IPS-18a (cell line): ENCODE measurements around the gene DNAH11.
"Not testable (repeated sequence)": the region's sequence is repeated elsewhere in the genome, so short reads cannot be mapped to it uniquely, and the experiment has no call there.

Experiments used
- H3K27ac ChIP-seq: one replicate; pipeline ENCODE4 v1.5.1; 2013; ENCODE audit warnings: low read length
- H3K27me3 ChIP-seq: one replicate; pipeline ENCODE4 v1.6.1; 2013; ENCODE audit warnings: mild to moderate bottlenecking, low read length; ENCODE audit not compliant: control insufficient read depth, insufficient read depth
- H3K36me3 ChIP-seq: one replicate; pipeline ENCODE4 v1.6.1; 2013; ENCODE audit warnings: low read depth, low read length; ENCODE audit not compliant: control insufficient read depth
- H3K4me1 ChIP-seq: one replicate; pipeline ENCODE4 v1.6.1; 2013; ENCODE audit warnings: low read depth, low read length; ENCODE audit not compliant: control insufficient read depth
- H3K4me3 ChIP-seq: one replicate; pipeline ENCODE4 v1.5.1; 2013; ENCODE audit warnings: low read length
- H3K9ac ChIP-seq: one replicate; pipeline ENCODE4 v1.6.1; 2013; ENCODE audit warnings: mild to moderate bottlenecking, low read length, moderate library complexity
- H3K9me3 ChIP-seq: one replicate; pipeline ENCODE4 v1.6.1; 2013; ENCODE audit warnings: low read depth, low read length; ENCODE audit not compliant: control insufficient read depth

The DNAH11 gene

DNA sequence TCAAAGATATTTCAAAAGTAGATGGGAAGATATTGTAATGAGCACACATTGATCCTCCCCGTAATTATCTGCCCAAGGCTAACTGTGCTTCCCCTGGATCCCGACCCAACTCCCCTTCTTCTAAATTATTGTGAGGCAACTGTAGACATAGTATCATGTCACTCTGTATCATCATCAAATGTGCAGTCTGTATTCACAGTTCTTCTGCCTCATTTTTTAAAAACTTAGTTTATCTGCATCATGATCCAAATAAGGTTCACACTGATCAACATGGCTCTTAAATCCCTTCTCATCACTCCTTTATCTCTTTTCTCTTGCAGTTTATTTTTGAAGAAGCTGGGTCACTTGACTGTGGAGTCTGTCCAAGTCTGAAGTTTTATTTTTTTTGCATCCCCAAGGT is 375.4 kb downstream of the DNAH11 start:
- H3K27me3 ChIP-seq, result no peaks in the 10 kb centered on the region
- H3K4me1 ChIP-seq, result peaks cover 25% of the 10 kb centered on the region
- H3K27ac ChIP-seq, result no peak overlapping the region
- H3K4me3 ChIP-seq, result no peak overlapping the region
- no peaks in the 10 kb centered on the region for H3K9me3 ChIP-seq
- peaks cover 23% of the 10 kb centered on the region for H3K36me3 ChIP-seq
- no peak overlapping the region for H3K9ac ChIP-seq

DNA sequence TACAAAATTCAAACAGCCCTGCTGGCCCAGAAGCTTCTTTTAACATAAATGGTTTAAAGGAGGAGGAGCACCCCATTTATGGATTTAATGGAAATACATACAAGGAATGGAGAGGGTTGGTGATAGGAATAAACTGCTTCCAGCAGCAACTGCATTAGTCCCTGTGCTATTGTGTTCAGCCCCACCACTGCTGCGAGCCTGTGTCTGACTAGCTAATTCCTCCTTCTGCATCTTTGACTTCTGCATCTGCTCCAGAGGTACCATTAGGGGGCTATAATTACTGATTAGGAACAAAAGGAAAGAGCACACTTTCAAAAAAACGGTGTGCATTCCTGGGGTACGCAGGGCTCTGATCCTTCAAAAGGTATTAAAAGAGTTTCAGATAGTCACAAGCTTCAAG is 378.1 kb downstream of the DNAH11 start:
- H3K4me3 ChIP-seq, result no peak overlapping the region
- no peaks in the 10 kb centered on the region for H3K27me3 ChIP-seq
- peaks cover 46% of the 10 kb centered on the region for H3K4me1 ChIP-seq
- H3K27ac ChIP-seq, result no peak overlapping the region
- H3K9me3 ChIP-seq, result no peaks in the 10 kb centered on the region
- peaks cover 3% of the 10 kb centered on the region for H3K36me3 ChIP-seq
- no peak overlapping the region for H3K9ac ChIP-seq

DNA sequence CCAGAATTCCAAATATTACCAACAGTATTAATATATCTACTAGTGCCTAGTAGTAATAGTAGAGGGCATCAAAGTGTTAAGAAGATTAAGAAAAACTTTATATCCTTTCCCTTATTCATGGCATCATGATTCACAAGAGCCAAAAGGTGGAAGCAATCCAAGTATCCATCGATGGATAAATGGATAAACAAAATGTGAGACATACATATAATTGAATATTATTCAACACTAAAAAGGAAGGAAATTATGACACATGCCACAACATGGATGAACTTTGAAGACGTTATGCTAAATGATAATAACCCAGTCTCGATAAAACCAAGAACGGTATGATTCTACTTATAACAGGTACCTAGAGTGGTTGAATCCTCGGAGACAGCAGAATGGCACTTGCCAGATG is 379.8 kb downstream of the DNAH11 start:
- no peak overlapping the region for H3K9ac ChIP-seq
- H3K4me1 ChIP-seq, result peaks cover 46% of the 10 kb centered on the region
- no peaks in the 10 kb centered on the region for H3K9me3 ChIP-seq
- no peaks in the 10 kb centered on the region for H3K36me3 ChIP-seq
- no peak overlapping the region for H3K4me3 ChIP-seq
- no peaks in the 10 kb centered on the region for H3K27me3 ChIP-seq
- H3K27ac ChIP-seq, result no peak overlapping the region

DNA sequence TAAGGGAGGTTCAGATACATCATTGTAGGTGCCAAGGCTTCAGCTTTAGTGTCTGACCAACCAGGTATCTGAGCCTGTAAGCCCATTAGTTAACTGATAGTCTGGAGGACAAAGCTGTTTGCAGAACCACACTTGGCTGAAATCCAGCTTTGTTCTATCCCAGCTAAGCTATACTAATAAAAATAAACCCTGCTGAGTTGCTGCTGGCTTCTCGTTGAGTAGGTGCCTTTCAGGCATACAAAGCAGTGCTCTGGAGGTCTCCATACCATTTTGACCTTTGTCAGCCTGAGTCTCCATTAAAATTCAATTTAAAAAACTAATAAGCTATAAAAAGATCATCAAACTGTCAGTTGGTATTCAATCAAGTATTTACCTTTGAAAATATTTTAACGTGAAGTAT is 380.8 kb downstream of the DNAH11 start:
- H3K9ac ChIP-seq, result no peak overlapping the region
- H3K9me3 ChIP-seq, result no peaks in the 10 kb centered on the region
- H3K4me1 ChIP-seq, result peaks cover 49% of the 10 kb centered on the region
- H3K36me3 ChIP-seq, result no peaks in the 10 kb centered on the region
- no peak overlapping the region for H3K4me3 ChIP-seq
- H3K27ac ChIP-seq, result no peak overlapping the region
- H3K27me3 ChIP-seq, result no peaks in the 10 kb centered on the region

DNA sequence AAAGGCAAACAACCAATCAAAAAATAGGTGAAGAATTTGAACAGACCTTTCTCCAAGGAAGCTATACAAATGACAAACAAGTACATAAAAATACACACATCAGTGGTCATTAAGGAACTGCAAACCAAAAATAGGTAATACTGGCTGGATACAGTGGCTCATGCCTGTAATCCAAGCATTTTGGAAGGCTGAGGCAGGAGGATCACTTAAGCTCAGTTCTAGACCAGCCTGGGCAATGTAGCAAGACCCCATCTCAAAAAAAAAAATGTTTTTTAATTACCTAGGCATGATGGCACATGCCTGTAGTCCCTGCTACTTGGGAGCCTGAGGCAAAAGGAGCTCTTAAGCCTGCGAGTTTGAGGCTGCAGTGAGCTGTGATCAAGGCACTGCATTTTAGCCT is 383.6 kb downstream of the DNAH11 start:
- Histone ChIP-seq H3K27me3 (no peaks in the 10 kb centered on the region), H3K4me1 (peaks cover 38% of the 10 kb centered on the region), H3K27ac (no peak overlapping the region), H3K4me3 (no peak overlapping the region), H3K9me3 (no peaks in the 10 kb centered on the region), H3K9ac (no peak overlapping the region), H3K36me3 (no peaks in the 10 kb centered on the region)

DNA sequence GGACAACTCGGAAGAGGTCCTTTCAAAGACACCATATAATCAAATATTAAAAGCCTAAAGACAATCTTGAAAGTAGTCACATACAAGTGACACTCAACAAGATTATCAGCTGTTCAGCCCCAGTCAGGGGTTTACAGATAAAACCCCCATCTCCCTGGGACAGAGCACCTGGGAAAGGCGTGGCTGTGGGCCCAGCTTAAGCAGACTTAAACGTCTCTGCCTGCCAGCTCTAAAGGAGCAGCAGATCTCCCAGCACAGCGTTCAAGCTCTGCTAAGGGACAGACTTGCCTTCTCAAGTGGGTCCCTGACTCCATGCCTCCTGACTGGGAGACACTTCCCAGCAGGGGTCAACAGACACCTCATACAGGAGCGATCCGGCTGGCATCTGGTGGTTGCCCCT is 384.9 kb downstream of the DNAH11 start:
- H3K27me3 ChIP-seq, result no peaks in the 10 kb centered on the region
- H3K9me3 ChIP-seq, result no peaks in the 10 kb centered on the region
- peaks cover 29% of the 10 kb centered on the region for H3K4me1 ChIP-seq
- no peak overlapping the region for H3K9ac ChIP-seq
- H3K4me3 ChIP-seq, result no peak overlapping the region
- H3K27ac ChIP-seq, result no peak overlapping the region
- H3K36me3 ChIP-seq, result no peaks in the 10 kb centered on the region

DNA sequence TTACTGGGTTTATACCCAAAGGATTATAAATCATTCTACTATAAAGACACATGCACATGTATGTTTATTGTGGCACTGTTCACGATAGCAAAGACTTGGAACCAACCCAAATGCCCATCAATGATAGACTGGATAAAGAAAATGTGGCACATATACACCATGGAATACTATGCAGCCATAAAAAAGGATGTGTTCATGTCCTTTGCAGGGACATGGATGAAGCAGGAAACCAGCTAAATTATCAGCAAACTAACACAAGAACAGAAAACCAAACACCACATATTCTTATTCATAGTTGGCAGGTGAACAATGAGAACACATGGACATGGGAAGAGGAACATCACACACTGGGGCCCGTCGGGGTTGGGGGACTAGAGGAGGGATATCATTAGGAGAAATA is 390.5 kb downstream of the DNAH11 start:
- not testable (repeated sequence) for H3K4me3 ChIP-seq, H3K27ac ChIP-seq, H3K9ac ChIP-seq, H3K27me3 ChIP-seq, H3K9me3 ChIP-seq, H3K4me1 ChIP-seq, H3K36me3 ChIP-seq

DNA sequence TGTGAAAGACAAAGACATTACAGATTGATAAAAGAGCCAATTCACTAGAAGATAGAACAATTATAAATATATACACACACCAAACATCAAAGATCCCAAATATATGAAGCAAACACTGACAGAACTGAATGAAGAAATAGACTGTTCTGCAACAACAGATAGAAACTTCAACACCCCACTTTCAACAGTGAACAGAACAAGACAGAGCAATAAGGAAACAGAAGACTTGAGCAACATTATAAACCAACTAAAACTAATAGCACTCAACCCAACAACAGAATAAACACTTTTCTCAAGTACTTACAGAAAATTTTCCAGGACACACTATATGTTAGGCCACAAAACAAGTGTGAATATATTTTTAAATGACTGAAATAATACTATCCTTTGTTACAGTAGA is 392.0 kb downstream of the DNAH11 start:
- Histone ChIP-seq H3K27ac (no peak overlapping the region), H3K4me3 (no peak overlapping the region), H3K9me3 (no peaks in the 10 kb centered on the region), H3K4me1 (peaks cover 10% of the 10 kb centered on the region), H3K36me3 (no peaks in the 10 kb centered on the region), H3K9ac (no peak overlapping the region), H3K27me3 (no peaks in the 10 kb centered on the region)

DNA sequence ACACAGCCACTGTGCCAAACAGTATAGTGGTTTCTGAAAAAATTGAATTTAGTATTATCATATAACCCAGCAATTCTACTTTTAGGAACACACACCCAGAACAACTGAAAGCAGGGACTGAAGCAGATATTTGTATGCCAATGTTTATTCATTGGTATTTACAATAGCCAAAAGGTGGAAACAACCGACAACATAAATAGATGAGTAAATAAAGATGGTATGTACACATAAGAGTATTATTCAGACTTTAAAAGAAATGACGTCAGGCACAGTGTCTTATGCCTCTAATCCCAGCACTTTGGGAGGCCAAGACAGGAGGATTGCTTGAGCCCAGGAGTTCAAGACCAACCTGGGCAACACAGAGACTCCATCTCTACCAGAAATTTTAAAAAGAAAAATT is 395.6 kb downstream of the DNAH11 start:
- H3K27me3 ChIP-seq, result no peaks in the 10 kb centered on the region

DNA sequence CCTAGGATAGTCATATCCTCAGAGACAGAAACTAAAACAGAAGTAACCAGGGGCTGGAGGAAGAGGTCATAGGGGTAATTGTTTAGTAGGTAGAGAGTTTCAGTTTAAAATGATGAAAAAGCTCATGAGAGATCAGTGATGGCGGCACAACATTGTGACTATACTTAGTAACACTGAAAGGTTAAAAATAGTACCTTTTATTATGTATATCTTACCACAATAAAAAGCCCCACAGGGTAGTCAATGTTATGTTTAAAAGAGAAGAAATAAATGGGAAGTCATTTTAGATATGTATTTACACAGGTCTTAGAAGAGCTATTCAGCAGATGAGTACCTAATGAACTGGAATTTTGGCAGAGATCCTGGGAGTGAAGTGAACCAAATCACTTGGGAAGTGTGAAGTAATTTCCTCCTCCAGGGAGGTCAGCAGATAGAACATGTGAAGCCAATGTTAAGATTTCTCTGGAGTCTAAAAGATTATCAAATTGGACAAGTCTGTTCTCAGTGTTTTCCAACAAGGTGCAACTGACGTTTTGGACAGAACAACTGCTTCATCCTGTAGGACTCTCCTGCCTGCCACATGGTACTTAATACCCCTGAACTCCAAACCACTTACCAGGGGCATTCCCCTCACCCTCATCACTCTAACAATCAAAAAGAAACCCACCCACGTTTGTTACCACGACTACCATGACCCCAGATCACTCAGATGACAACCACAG is 396.5 kb downstream of the DNAH11 start:
- Histone ChIP-seq H3K27ac (no peak overlapping the region), H3K9ac (no peak overlapping the region), H3K36me3 (no peaks in the 10 kb centered on the region), H3K4me1 (peaks cover 35% of the 10 kb centered on the region), H3K27me3 (no peaks in the 10 kb centered on the region), H3K4me3 (no peak overlapping the region), H3K9me3 (no peaks in the 10 kb centered on the region)

More for the DNA sequence above, 395.6 kb downstream of the DNAH11 start:
- no peak overlapping the region for H3K4me3 ChIP-seq
- no peak overlapping the region for H3K27ac ChIP-seq
- no peaks in the 10 kb centered on the region for H3K36me3 ChIP-seq
- H3K9ac ChIP-seq, result no peak overlapping the region
- no peaks in the 10 kb centered on the region for H3K9me3 ChIP-seq
- peaks cover 30% of the 10 kb centered on the region for H3K4me1 ChIP-seq

DNA sequence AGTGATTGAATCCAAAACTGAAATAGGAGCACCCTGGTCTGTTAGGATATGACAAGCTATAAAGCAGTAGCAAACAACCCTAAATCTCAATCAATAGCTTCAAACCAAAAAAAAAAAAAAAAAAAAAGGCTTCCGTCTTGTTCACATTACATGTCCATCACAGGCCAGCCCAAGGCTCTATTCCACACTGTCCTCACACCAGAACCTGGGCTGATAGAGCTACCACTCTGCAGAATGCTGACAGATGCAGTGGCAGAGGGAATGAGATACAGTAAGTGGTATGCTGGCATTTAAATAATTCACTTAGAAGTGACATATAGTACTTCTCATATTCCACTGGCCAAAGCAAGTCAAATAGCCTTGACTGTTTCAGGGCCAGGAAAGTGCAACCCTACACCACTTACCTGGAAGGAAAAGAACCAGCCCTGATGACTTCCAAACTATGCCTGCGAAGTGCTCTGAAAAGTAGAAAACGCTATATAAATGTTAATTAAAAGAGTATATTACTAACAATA is 397.1 kb downstream of the DNAH11 start:
- H3K9ac ChIP-seq, result no peak overlapping the region
- H3K4me3 ChIP-seq, result no peak overlapping the region
- no peaks in the 10 kb centered on the region for H3K9me3 ChIP-seq
- H3K27me3 ChIP-seq, result no peaks in the 10 kb centered on the region
- H3K36me3 ChIP-seq, result no peaks in the 10 kb centered on the region
- H3K4me1 ChIP-seq, result peaks cover 32% of the 10 kb centered on the region
- no peak overlapping the region for H3K27ac ChIP-seq

DNA sequence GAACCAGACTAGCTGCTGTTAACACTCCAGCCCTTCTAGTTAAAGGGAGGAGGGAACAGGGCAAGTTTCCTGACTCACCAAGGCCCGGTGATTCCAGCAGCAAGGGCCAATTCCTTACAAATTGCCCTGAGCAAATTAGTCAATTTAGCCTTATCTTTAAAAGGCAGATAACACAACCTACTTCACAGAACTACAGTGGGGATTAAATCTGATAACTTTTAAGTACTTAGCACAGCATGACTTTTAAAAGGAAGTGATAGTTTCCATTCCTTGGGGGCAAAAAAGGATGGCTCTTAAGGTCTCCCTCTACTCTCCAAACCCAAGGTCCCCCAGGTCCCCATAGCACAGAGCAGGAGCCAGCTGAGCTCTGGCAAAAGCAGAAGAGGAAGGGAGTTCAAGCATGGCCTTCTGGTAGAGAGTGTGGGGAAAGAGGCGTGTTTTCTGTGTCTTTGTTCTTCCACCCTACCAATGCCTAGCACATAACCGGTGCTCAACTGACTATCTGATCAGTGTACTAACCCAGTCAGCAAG is 398.8 kb downstream of the DNAH11 start:
- H3K27me3 ChIP-seq, result no peaks in the 10 kb centered on the region
- H3K36me3 ChIP-seq, result no peaks in the 10 kb centered on the region
- no peak overlapping the region for H3K27ac ChIP-seq
- no peaks in the 10 kb centered on the region for H3K9me3 ChIP-seq
- no peak overlapping the region for H3K9ac ChIP-seq
- H3K4me1 ChIP-seq, result peaks cover 36% of the 10 kb centered on the region
- no peak overlapping the region for H3K4me3 ChIP-seq
